HEK293 (cell line): Measurements from ENCODE around the gene MALT1.

Source experiments
- CTCF ChIA-PET: fragments of 350-600 bp; formaldehyde crosslinking; extraction: SDS; loops from one replicate; lab custom pipeline; 2021; ENCODE audit warnings: antibody characterized with exemption; lab: Yijun Ruan, JAX
- POLR2A ChIA-PET: fragments of 300-600 bp; formaldehyde crosslinking; extraction: SDS; loops from one replicate; lab custom pipeline; 2020; ENCODE audit warnings: antibody characterized with exemption, inconsistent platforms; lab: Yijun Ruan, JAX
- H3K27ac ChIP-seq: fragments of 200-500 bp; sonication (Bioruptor generic); 2 replicates; pipeline ENCODE4 v1.5.1; 2014; ENCODE audit warnings: low read depth, low read length, control low read depth, inconsistent platforms; ENCODE audit errors: extremely low read depth
- H3K36me3 ChIP-seq, 2 experiments: fragments of 200-500 bp in 1 of 2; sonication (Bioruptor generic) in 1 of 2; 1 replicate in 1 of 2; 2 replicates in 1 of 2; pipeline ENCODE4 v1.5.1; 2014 to 2017; ENCODE audit warnings: inconsistent platforms in 2 of 2, low read length in 2 of 2; ENCODE audit not compliant: control insufficient read depth in 2 of 2, insufficient read depth in 1 of 2
- H3K4me1 ChIP-seq: fragments of 200-500 bp; sonication (Bioruptor generic); 2 replicates; pipeline ENCODE4 v1.5.1; 2014; ENCODE audit warnings: mild to moderate bottlenecking, low read length, inconsistent platforms; ENCODE audit not compliant: control insufficient read depth, insufficient read depth
- H3K4me3 ChIP-seq: 2 replicates; pipeline ENCODE4 v1.5.1; 2011; ENCODE audit warnings: low read depth, mild to moderate bottlenecking, control low read depth, low read length, moderate library complexity
- H3K9me3 ChIP-seq: fragments of 200-500 bp; sonication (Bioruptor generic); 2 replicates; pipeline ENCODE4 v1.5.1; 2014; ENCODE audit warnings: low read depth, low read length, inconsistent platforms; ENCODE audit not compliant: control insufficient read depth, insufficient read depth
- GFI1B ChIP-seq: fragments of 450-650 bp; formaldehyde crosslinking; IDR thresholded peaks from 2 replicates; pipeline ENCODE4 v1.5.1; 2016; ENCODE audit warnings: missing biosample characterization, missing genetic modification characterization
- ZBTB1 ChIP-seq: fragments of 450-650 bp; formaldehyde crosslinking; IDR thresholded peaks from 2 replicates; pipeline ENCODE4 v1.5.1; 2016; ENCODE audit warnings: missing biosample characterization, missing genetic modification characterization
- ZEB2 ChIP-seq: fragments of 450-650 bp; formaldehyde crosslinking; IDR thresholded peaks from 2 replicates; pipeline ENCODE4 v1.5.1; 2016; ENCODE audit warnings: missing biosample characterization, missing genetic modification characterization
- ZIC2 ChIP-seq: fragments of 450-650 bp; formaldehyde crosslinking; IDR thresholded peaks from 2 replicates; pipeline ENCODE4 v1.5.1; 2016; ENCODE audit warnings: missing biosample characterization, missing genetic modification characterization
- ZNF121 ChIP-seq: fragments of 450-650 bp; formaldehyde crosslinking; IDR thresholded peaks from 2 replicates; pipeline ENCODE4 v1.5.1; 2016; ENCODE audit warnings: missing biosample characterization, missing genetic modification characterization
- ZNF138 ChIP-seq: fragments of 450-650 bp; formaldehyde crosslinking; IDR thresholded peaks from 2 replicates; pipeline ENCODE4 v1.5.1; 2016; ENCODE audit warnings: missing biosample characterization, missing genetic modification characterization, borderline replicate concordance
- ZNF184 ChIP-seq: fragments of 450-650 bp; IDR thresholded peaks from 2 replicates; pipeline ENCODE4 v1.5.1; 2018; ENCODE audit warnings: missing biosample characterization, mild to moderate bottlenecking, missing genetic modification characterization
- ZNF223 ChIP-seq: fragments of 450-650 bp; formaldehyde crosslinking; IDR thresholded peaks from 2 replicates; pipeline ENCODE4 v1.5.1; 2016; ENCODE audit warnings: missing biosample characterization, missing genetic modification characterization
- ZNF354C ChIP-seq: fragments of 450-650 bp; formaldehyde crosslinking; IDR thresholded peaks from 2 replicates; pipeline ENCODE4 v1.5.1; 2016; ENCODE audit warnings: missing biosample characterization, missing genetic modification characterization, low read depth, borderline replicate concordance
- ZNF473 ChIP-seq: fragments of 450-650 bp; formaldehyde crosslinking; IDR thresholded peaks from 2 replicates; pipeline ENCODE4 v1.5.1; 2017; ENCODE audit warnings: missing biosample characterization, missing genetic modification characterization
- ZNF510 ChIP-seq: fragments of 450-650 bp; formaldehyde crosslinking; IDR thresholded peaks from 2 replicates; pipeline ENCODE4 v1.5.1; 2018; ENCODE audit warnings: mild to moderate bottlenecking, missing genetic modification characterization, missing biosample characterization; ENCODE audit not compliant: insufficient replicate concordance
- ZNF549 ChIP-seq: fragments of 450-650 bp; IDR thresholded peaks from 2 replicates; pipeline ENCODE4 v1.5.1; 2018; ENCODE audit warnings: missing biosample characterization, missing genetic modification characterization, mild to moderate bottlenecking, inconsistent platforms, moderate library complexity
- ZNF555 ChIP-seq: fragments of 450-650 bp; formaldehyde crosslinking; conservative IDR thresholded peaks from 2 replicates; pipeline ENCODE4 v1.5.1; 2017; ENCODE audit warnings: missing biosample characterization, mild to moderate bottlenecking, missing genetic modification characterization, inconsistent platforms
- ZNF623 ChIP-seq: fragments of 450-650 bp; formaldehyde crosslinking; IDR thresholded peaks from 2 replicates; pipeline ENCODE4 v1.5.1; 2016; ENCODE audit warnings: missing biosample characterization, missing genetic modification characterization
- ZNF629 ChIP-seq: fragments of 450-650 bp; formaldehyde crosslinking; IDR thresholded peaks from 2 replicates; pipeline ENCODE4 v1.5.1; 2017; ENCODE audit warnings: missing biosample characterization, missing genetic modification characterization
- ZNF658 ChIP-seq: fragments of 450-650 bp; formaldehyde crosslinking; IDR thresholded peaks from 2 replicates; pipeline ENCODE4; 2016; ENCODE audit warnings: missing biosample characterization, missing genetic modification characterization
- ZNF707 ChIP-seq: fragments of 450-650 bp; formaldehyde crosslinking; IDR thresholded peaks from 2 replicates; pipeline ENCODE4 v1.5.1; 2016; ENCODE audit warnings: missing biosample characterization, missing genetic modification characterization
- ZNF785 ChIP-seq: fragments of 450-650 bp; formaldehyde crosslinking; IDR thresholded peaks from 2 replicates; pipeline ENCODE4 v1.5.1; 2016; ENCODE audit warnings: missing biosample characterization, missing genetic modification characterization
- ZXDB ChIP-seq: fragments of 450-650 bp; formaldehyde crosslinking; IDR thresholded peaks from 2 replicates; pipeline ENCODE4 v1.5.1; 2016; ENCODE audit warnings: missing biosample characterization, missing genetic modification characterization
- TF ChIP-seq, protein P1 (sequence below): fragments of 450-650 bp; formaldehyde crosslinking; conservative IDR thresholded peaks from 2 replicates; pipeline ENCODE4 v1.5.1; 2016; ENCODE audit warnings: low read depth, missing biosample characterization, missing genetic modification characterization
- TF ChIP-seq, protein P2 (sequence below): fragments of 450-650 bp; formaldehyde crosslinking; IDR thresholded peaks from 2 replicates; pipeline ENCODE4 v1.5.1; 2016; ENCODE audit warnings: missing biosample characterization, missing genetic modification characterization
- TF ChIP-seq, protein P3 (sequence below): fragments of 450-650 bp; formaldehyde crosslinking; IDR thresholded peaks from 2 replicates; pipeline ENCODE4 v1.5.1; 2017; ENCODE audit warnings: missing biosample characterization, missing genetic modification characterization
- TF ChIP-seq, protein P4 (sequence below): fragments of 450-650 bp; formaldehyde crosslinking; IDR thresholded peaks from 2 replicates; pipeline ENCODE4 v1.5.1; 2016; ENCODE audit warnings: missing biosample characterization, missing genetic modification characterization

Gene MALT1

DNA sequence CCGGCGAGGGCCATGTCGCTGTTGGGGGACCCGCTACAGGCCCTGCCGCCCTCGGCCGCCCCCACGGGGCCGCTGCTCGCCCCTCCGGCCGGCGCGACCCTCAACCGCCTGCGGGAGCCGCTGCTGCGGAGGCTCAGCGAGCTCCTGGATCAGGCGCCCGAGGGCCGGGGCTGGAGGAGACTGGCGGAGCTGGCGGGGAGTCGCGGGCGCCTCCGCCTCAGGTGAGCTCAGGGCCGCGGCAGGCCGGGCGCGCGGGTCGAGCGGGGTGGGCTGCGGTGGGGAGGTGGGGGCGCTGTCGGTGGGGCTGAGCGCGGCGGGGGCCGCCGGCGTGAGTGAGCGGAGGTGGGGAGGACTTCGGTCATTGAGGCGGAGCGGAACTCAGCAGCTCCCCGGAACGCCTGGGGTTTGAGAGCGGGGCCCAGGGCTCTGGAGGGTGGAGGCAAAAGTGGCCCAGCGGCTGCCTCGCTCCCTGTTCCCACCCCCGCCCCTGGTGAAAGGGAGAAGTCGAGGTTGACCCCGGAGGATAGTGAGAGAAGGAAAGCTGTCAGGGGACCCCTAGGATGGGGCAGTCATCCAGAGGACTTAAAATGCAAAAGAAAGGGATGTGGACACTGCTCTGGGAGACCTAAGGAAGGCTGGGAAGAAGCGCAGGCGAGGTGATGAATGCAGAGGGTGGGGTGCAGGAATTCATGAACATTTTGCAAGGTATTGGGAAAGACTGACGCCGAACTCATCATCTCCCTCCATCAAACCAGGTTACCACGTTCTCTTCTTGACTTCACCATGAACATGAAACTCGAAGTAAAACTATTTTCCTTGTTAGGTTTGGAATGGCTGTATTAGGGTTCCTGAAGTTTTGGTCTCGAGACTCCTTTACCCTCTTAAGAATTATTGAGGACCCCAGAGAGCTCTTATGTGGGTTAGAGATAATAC is 633 bp downstream of the MALT1 start (continued):
- no peak for TF ChIP-seq ZNF785 (tag by site-specific recombination)
- TF ChIP-seq ZNF138 (tag by site-specific recombination): no peak
- TF ChIP-seq ZXDB (tag by site-specific recombination): peak; percentile 89

DNA sequence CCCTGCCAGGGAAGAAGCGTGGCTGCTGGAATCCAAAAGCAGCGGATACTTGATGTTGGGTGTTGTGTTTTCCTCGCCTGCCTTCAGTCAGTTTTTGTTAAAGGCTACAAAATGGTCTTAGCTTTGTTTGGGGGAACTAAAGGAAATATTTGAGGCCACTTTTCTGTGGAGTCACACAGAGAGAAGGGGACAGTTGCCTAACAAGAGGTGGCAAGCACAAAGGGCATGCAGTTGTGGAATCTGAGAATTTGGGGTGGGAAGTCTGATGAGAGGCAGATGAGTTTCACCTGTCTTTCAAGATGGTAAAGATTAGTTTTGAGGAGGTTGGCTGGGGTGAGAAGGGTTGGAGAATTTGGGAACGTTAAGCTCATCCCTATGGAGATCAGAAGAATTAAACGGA is 2.9 kb downstream of the MALT1 start:
- no peak overlapping the region for H3K27ac ChIP-seq
- TF ChIP-seq ZNF549: no peak
- no peak for TF ChIP-seq ZNF223 (tag by site-specific recombination)
- no peak for TF ChIP-seq GFI1B (tag by site-specific recombination)
- no peak for TF ChIP-seq ZNF121
- no peak for TF ChIP-seq ZNF510 (tag by site-specific recombination)
- TF ChIP-seq, protein P1, sequence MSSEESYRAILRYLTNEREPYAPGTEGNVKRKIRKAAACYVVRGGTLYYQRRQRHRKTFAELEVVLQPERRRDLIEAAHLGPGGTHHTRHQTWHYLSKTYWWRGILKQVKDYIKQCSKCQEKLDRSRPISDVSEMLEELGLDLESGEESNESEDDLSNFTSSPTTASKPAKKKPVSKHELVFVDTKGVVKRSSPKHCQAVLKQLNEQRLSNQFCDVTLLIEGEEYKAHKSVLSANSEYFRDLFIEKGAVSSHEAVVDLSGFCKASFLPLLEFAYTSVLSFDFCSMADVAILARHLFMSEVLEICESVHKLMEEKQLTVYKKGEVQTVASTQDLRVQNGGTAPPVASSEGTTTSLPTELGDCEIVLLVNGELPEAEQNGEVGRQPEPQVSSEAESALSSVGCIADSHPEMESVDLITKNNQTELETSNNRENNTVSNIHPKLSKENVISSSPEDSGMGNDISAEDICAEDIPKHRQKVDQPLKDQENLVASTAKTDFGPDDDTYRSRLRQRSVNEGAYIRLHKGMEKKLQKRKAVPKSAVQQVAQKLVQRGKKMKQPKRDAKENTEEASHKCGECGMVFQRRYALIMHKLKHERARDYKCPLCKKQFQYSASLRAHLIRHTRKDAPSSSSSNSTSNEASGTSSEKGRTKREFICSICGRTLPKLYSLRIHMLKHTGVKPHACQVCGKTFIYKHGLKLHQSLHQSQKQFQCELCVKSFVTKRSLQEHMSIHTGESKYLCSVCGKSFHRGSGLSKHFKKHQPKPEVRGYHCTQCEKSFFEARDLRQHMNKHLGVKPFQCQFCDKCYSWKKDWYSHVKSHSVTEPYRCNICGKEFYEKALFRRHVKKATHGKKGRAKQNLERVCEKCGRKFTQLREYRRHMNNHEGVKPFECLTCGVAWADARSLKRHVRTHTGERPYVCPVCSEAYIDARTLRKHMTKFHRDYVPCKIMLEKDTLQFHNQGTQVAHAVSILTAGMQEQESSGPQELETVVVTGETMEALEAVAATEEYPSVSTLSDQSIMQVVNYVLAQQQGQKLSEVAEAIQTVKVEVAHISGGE (tag by site-specific recombination): no peak
- TF ChIP-seq ZNF658: no peak
- TF ChIP-seq ZNF354C (tag by site-specific recombination): no peak
- no peak for TF ChIP-seq ZNF473 (tag by site-specific recombination)
- TF ChIP-seq ZNF184 (tag by site-specific recombination): no peak
- no peak for TF ChIP-seq ZNF629
- TF ChIP-seq ZNF707 (tag by site-specific recombination): no peak
- TF ChIP-seq, protein P2, sequence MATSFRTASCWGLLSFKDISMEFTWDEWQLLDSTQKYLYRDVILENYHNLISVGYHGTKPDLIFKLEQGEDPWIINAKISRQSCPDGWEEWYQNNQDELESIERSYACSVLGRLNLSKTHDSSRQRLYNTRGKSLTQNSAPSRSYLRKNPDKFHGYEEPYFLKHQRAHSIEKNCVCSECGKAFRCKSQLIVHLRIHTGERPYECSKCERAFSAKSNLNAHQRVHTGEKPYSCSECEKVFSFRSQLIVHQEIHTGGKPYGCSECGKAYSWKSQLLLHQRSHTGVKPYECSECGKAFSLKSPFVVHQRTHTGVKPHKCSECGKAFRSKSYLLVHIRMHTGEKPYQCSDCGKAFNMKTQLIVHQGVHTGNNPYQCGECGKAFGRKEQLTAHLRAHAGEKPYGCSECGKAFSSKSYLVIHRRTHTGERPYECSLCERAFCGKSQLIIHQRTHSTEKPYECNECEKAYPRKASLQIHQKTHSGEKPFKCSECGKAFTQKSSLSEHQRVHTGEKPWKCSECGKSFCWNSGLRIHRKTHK (tag by site-specific recombination): no peak
- no peak for TF ChIP-seq ZIC2 (tag by site-specific recombination)
- TF ChIP-seq, protein P3, sequence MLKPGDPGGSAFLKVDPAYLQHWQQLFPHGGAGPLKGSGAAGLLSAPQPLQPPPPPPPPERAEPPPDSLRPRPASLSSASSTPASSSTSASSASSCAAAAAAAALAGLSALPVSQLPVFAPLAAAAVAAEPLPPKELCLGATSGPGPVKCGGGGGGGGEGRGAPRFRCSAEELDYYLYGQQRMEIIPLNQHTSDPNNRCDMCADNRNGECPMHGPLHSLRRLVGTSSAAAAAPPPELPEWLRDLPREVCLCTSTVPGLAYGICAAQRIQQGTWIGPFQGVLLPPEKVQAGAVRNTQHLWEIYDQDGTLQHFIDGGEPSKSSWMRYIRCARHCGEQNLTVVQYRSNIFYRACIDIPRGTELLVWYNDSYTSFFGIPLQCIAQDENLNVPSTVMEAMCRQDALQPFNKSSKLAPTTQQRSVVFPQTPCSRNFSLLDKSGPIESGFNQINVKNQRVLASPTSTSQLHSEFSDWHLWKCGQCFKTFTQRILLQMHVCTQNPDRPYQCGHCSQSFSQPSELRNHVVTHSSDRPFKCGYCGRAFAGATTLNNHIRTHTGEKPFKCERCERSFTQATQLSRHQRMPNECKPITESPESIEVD: no peak
- TF ChIP-seq ZEB2 (tag by site-specific recombination): no peak
- TF ChIP-seq ZNF623 (tag by site-specific recombination): no peak
- TF ChIP-seq, protein P4, sequence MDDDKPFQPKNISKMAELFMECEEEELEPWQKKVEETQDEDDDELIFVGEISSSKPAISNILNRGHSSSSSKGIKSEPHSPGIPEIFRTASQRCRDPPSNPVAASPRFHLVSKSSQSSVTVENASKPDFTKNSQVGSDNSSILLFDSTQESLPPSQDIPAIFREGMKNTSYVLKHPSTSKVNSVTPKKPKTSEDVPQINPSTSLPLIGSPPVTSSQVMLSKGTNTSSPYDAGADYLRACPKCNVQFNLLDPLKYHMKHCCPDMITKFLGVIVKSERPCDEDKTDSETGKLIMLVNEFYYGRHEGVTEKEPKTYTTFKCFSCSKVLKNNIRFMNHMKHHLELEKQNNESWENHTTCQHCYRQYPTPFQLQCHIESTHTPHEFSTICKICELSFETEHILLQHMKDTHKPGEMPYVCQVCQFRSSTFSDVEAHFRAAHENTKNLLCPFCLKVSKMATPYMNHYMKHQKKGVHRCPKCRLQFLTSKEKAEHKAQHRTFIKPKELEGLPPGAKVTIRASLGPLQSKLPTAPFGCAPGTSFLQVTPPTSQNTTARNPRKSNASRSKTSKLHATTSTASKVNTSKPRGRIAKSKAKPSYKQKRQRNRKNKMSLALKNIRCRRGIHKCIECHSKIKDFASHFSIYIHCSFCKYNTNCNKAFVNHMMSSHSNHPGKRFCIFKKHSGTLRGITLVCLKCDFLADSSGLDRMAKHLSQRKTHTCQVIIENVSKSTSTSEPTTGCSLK (tag by site-specific recombination): no peak
- no peak for TF ChIP-seq ZNF555
- TF ChIP-seq ZBTB1 (tag by site-specific recombination): no peak
- H3K36me3 ChIP-seq: no peaks in the 10 kb centered on the region; a peak in 1 of 3 replicates
- peaks cover 35% of the 10 kb centered on the region for H3K4me1 ChIP-seq
- CTCF ChIA-PET: interaction anchor here (0.7 to 2.0 kb wide), 2 partner anchors 86 to 144 kb away, joined by 6 read pairs; no protein-coding TSS in a partner anchor
- no peaks in the 10 kb centered on the region for H3K9me3 ChIP-seq
- POLR2A ChIA-PET: interaction anchor here (1.5 kb wide), 1 partner anchor 96 kb away, joined by 3 read pairs; no protein-coding TSS in a partner anchor
- H3K4me3 ChIP-seq: no peak overlapping the region
